Measurements from ENCODE around the gene FBXW11. TPM values are rescaled to one million over a fixed set of nuclear protein-coding genes. Genes with fewer than 3 reads are reported as not detected.

The FBXW11 gene
- total and polyA plus RNA-seq, 2 experiments from 2014 or later = 59.0 to 98.0 TPM

DNA sequence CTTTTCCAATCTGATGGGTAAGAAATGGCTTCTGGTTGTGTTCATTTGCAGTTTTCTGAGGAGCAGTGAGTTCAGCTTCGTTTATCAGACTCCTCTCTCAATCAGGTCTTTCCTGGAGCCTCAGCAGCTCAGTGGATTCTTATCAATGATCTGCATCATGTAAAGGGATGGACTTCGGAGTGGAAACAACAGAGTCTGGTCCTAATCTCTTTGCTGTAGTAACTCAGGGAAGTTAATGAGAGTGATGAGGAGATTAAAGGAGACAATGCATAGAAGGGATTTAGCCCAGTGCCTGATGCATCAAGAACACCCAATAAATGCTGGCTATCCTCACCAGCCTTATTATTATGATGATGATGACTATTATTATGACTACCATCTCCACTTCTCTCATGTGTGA, 173.7 kb downstream of the FBXW11 start:
- no peak overlapping the region for H3K4me3 ChIP-seq
- H3K27ac ChIP-seq = no peak overlapping the region
- no peak for DNase-seq (ENCODE audit: low read depth in 1 of 2, low spot score in 1 of 2)
- no peaks in the 10 kb centered on the region for H3K36me3 ChIP-seq
- H3K9me3 ChIP-seq (ENCODE audit: low read depth) = no peaks in the 10 kb centered on the region
- TF ChIP-seq, protein P1, sequence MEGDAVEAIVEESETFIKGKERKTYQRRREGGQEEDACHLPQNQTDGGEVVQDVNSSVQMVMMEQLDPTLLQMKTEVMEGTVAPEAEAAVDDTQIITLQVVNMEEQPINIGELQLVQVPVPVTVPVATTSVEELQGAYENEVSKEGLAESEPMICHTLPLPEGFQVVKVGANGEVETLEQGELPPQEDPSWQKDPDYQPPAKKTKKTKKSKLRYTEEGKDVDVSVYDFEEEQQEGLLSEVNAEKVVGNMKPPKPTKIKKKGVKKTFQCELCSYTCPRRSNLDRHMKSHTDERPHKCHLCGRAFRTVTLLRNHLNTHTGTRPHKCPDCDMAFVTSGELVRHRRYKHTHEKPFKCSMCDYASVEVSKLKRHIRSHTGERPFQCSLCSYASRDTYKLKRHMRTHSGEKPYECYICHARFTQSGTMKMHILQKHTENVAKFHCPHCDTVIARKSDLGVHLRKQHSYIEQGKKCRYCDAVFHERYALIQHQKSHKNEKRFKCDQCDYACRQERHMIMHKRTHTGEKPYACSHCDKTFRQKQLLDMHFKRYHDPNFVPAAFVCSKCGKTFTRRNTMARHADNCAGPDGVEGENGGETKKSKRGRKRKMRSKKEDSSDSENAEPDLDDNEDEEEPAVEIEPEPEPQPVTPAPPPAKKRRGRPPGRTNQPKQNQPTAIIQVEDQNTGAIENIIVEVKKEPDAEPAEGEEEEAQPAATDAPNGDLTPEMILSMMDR (IDR thresholded peaks at IDR 0.05; ENCODE audit: low read depth, low read length) = no peak
- H3K27me3 ChIP-seq = no peaks in the 10 kb centered on the region
- no peaks in the 10 kb centered on the region for H3K4me1 ChIP-seq (ENCODE audit: low read depth)

DNA sequence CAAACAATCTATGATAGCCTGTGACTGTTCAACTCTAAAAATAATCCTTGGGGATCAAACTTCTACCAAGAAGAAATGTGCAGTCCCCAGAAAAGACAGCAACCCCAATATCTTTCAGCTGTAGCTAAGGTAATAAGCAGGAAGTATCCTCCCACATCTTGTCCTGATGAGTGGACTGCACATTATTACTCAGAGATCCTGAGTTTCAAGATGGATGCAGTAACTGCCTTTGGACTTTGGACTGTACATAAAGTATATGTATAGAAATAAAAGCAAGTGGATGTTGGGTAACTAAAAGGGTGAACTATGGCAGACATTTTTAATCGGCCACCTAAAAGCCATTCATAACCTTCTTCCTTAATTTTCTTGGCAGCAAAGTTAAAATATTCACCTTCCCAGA, 175.8 kb downstream of the FBXW11 start:
- Histone ChIP-seq H3K36me3 (no peaks in the 10 kb centered on the region), H3K9me3 (ENCODE audit: low read depth) (no peaks in the 10 kb centered on the region), H3K4me1 (ENCODE audit: low read depth) (no peaks in the 10 kb centered on the region), H3K27me3 (no peaks in the 10 kb centered on the region), H3K4me3 (no peak overlapping the region), H3K27ac (no peak overlapping the region)
- TF ChIP-seq, protein P1 (IDR thresholded peaks at IDR 0.05; ENCODE audit: low read depth, low read length) = no peak
- DNase-seq (ENCODE audit: low read depth in 1 of 2, low spot score in 1 of 2) = no peak

DNA sequence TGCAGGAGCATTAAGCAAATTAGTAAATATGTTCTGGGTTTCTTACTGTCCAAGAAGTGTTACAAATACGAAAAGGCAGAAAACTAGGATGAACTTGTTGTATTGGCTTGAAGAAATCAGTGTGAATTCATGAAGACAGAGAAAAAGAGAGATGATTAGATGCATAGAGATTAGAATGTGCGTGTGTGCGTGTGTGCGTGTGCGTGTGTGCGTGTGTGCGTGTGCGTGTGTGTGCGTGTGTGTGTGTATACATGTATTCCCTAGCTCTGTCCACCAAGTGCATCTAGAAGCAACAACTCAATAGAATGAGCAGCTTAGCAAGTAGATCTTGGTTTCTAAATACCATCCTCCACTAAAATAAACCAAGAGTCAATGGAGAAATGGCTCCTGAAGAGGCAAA, 179.3 kb downstream of the FBXW11 start:
- Histone ChIP-seq H3K27ac (no peak overlapping the region), H3K27me3 (no peaks in the 10 kb centered on the region), H3K4me3 (no peak overlapping the region), H3K9me3 (ENCODE audit: low read depth) (no peaks in the 10 kb centered on the region), H3K4me1 (ENCODE audit: low read depth) (peaks cover 4% of the 10 kb centered on the region), H3K36me3 (no peaks in the 10 kb centered on the region)
- DNase-seq (ENCODE audit: low read depth in 1 of 2, low spot score in 1 of 2) = no peak
- TF ChIP-seq, protein P1 (IDR thresholded peaks at IDR 0.05; ENCODE audit: low read depth, low read length) = no peak

DNA sequence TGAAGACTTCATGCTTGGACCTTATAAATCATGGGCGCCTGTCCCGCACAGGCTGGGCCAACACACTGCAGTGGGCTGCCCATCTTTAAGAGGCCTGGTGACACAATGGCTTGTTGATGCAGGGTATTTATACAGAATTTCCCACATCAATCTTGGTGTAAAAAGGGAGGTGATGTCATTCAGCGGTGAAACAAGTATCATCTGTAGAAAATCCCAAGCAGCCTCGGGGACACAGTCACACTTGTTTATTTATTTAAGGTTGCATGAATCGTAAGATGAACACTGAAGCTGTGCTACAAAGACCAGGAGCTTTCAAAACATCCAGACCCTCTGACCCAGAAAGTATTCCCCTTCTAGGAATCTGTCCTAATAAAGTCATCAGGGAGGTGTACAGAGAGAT, 180.3 kb downstream of the FBXW11 start:
- no peaks in the 10 kb centered on the region for H3K36me3 ChIP-seq
- TF ChIP-seq, protein P1 (IDR thresholded peaks at IDR 0.05; ENCODE audit: low read depth, low read length) = no peak
- DNase-seq (ENCODE audit: low read depth in 1 of 2, low spot score in 1 of 2) = no peak
- no peaks in the 10 kb centered on the region for H3K27me3 ChIP-seq
- peaks cover 4% of the 10 kb centered on the region for H3K4me1 ChIP-seq (ENCODE audit: low read depth)
- no peak overlapping the region for H3K4me3 ChIP-seq
- no peak overlapping the region for H3K27ac ChIP-seq
- H3K9me3 ChIP-seq (ENCODE audit: low read depth) = no peaks in the 10 kb centered on the region

DNA sequence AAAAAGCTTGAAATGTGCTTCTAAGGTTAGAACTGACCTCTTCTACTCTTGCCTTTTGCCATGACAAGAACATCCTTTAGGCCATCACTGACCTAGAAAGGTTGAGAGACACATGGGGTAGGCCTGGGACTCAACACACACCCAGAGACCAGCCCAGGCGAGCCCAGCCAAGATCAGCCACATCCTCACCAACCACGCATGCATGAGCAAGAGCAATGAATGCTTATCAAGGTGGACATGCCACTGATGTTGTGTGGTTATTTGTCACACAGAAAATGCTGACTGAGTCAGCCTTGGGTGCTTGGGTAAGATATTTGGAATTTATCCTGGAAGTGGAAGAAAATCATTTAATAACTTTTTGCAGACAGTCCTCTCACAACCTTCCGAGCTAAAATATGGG, 181.4 kb downstream of the FBXW11 start:
- no peak overlapping the region for H3K27ac ChIP-seq
- no peaks in the 10 kb centered on the region for H3K9me3 ChIP-seq (ENCODE audit: low read depth)
- no peak overlapping the region for H3K4me3 ChIP-seq
- no peaks in the 10 kb centered on the region for H3K36me3 ChIP-seq
- H3K27me3 ChIP-seq = no peaks in the 10 kb centered on the region
- TF ChIP-seq, protein P1 (IDR thresholded peaks at IDR 0.05; ENCODE audit: low read depth, low read length) = no peak
- no peak for DNase-seq (ENCODE audit: low read depth in 1 of 2, low spot score in 1 of 2)
- H3K4me1 ChIP-seq (ENCODE audit: low read depth) = peaks cover 4% of the 10 kb centered on the region

DNA sequence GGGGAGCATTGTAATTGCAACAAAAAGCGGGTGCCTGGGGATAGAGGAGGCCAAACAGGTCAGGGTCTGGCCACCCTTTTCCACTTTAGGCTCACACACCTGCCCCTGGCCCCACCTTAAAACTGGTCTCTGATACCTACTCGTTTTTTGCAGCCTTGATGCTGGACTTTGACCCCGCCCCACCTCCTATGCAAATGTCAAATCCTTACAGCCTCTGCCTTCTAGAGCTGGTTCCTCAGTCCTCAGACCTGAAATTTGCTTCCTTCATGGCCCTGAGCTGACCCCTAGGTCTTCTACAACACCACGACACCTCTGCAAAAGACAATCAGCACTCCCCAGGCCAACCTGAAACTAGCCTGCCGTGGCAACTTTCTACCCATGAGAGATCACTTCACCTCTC, 183.2 kb downstream of the FBXW11 start:
- TF ChIP-seq, protein P1 (IDR thresholded peaks at IDR 0.05; ENCODE audit: low read depth, low read length) = no peak
- H3K4me3 ChIP-seq = no peak overlapping the region
- H3K27ac ChIP-seq = no peak overlapping the region
- no peak for DNase-seq (ENCODE audit: low read depth in 1 of 2, low spot score in 1 of 2)
- H3K27me3 ChIP-seq = no peaks in the 10 kb centered on the region
- no peaks in the 10 kb centered on the region for H3K9me3 ChIP-seq (ENCODE audit: low read depth)
- no peaks in the 10 kb centered on the region for H3K36me3 ChIP-seq
- H3K4me1 ChIP-seq (ENCODE audit: low read depth) = peaks cover 4% of the 10 kb centered on the region
